ENCODE data around the gene CASP9. TPM values are rescaled to one million over a fixed set of nuclear protein-coding genes. Genes with fewer than 3 reads are reported as not detected.
A peak's percentile ranks its signal among the peaks of the same experiment; 100 is the strongest.

Gene CASP9
- total RNA-seq, 2 donors from 2014 or later = 11.4 to 14.8 TPM

GRCh38 chr1:15451014-15451722 lies 72.8 kb downstream of the CASP9 start:
- no peak overlapping the region for H3K4me3 Mint-ChIP-seq
- H3K27me3 Mint-ChIP-seq = peaks cover 30% of the 10 kb centered on the region
- no peaks in the 10 kb centered on the region for H3K9me3 ChIP-seq (ENCODE audit: control insufficient read depth, low read length, poor library complexity, severe bottlenecking)
- no peaks in the 10 kb centered on the region for H3K36me3 Mint-ChIP-seq (ENCODE audit: low read depth)
- no peak for ATAC-seq
- H3K27ac Mint-ChIP-seq = no peak overlapping the region
- no peak for DNase-seq
- no peaks in the 10 kb centered on the region for H3K4me1 Mint-ChIP-seq

GRCh38 chr1:15449567-15449966 lies 74.4 kb downstream of the CASP9 start:
- H3K27me3 Mint-ChIP-seq = peaks cover 25% of the 10 kb centered on the region
- no peak overlapping the region for H3K27ac Mint-ChIP-seq
- H3K36me3 Mint-ChIP-seq (ENCODE audit: low read depth) = no peaks in the 10 kb centered on the region
- H3K9me3 ChIP-seq (ENCODE audit: control insufficient read depth, low read length, poor library complexity, severe bottlenecking) = no peaks in the 10 kb centered on the region
- peaks cover 6% of the 10 kb centered on the region for H3K4me1 Mint-ChIP-seq
- H3K4me3 Mint-ChIP-seq = no peak overlapping the region
- ATAC-seq (no peak), DNase-seq (no peak)

GRCh38 chr1:15448877-15449462 lies 75.0 kb downstream of the CASP9 start:
- H3K9me3 ChIP-seq (ENCODE audit: control insufficient read depth, low read length, poor library complexity, severe bottlenecking) = no peaks in the 10 kb centered on the region
- Mint-ChIP-seq H3K36me3 (ENCODE audit: low read depth) (no peaks in the 10 kb centered on the region), H3K4me3 (no peak overlapping the region), H3K27me3 (peaks cover 25% of the 10 kb centered on the region), H3K4me1 (peaks cover 6% of the 10 kb centered on the region), H3K27ac (no peak overlapping the region)
- ATAC-seq (no peak), DNase-seq (no peak)

GRCh38 chr1:15446212-15446611 lies 77.8 kb downstream of the CASP9 start:
- H3K9me3 ChIP-seq (ENCODE audit: control insufficient read depth, low read length, poor library complexity, severe bottlenecking) = no peaks in the 10 kb centered on the region
- Mint-ChIP-seq H3K27ac (no peak overlapping the region), H3K4me3 (no peak overlapping the region), H3K36me3 (ENCODE audit: low read depth) (no peaks in the 10 kb centered on the region), H3K27me3 (peaks cover 29% of the 10 kb centered on the region), H3K4me1 (peaks cover 6% of the 10 kb centered on the region)
- DNase-seq (no peak), ATAC-seq (no peak)

GRCh38 chr1:15445390-15446122 lies 78.5 kb downstream of the CASP9 start:
- no peak for DNase-seq
- Mint-ChIP-seq H3K4me3 (peak overlapping the region; percentile 45), H3K4me1 (peaks cover 6% of the 10 kb centered on the region), H3K27me3 (peaks cover 29% of the 10 kb centered on the region), H3K27ac (no peak overlapping the region), H3K36me3 (ENCODE audit: low read depth) (no peaks in the 10 kb centered on the region)
- H3K9me3 ChIP-seq (ENCODE audit: control insufficient read depth, low read length, poor library complexity, severe bottlenecking) = no peaks in the 10 kb centered on the region
- ATAC-seq = no peak

- H3K4me3 Mint-ChIP-seq = peak overlapping the region; percentile 28
- no peak overlapping the region for H3K27ac Mint-ChIP-seq
- peaks cover 26% of the 10 kb centered on the region for H3K27me3 Mint-ChIP-seq
- no peak for DNase-seq
- ATAC-seq = no peak
- peaks cover 6% of the 10 kb centered on the region for H3K4me1 Mint-ChIP-seq
- H3K36me3 Mint-ChIP-seq (ENCODE audit: low read depth) = no peaks in the 10 kb centered on the region
- no peaks in the 10 kb centered on the region for H3K9me3 ChIP-seq (ENCODE audit: control insufficient read depth, low read length, poor library complexity, severe bottlenecking)
These were observed 79.3 kb downstream of the CASP9 start for GRCh38 chr1:15444468-15445389.

GRCh38 chr1:15443281-15443680 lies 80.7 kb downstream of the CASP9 start:
- DNase-seq (no peak), ATAC-seq (no peak)
- H3K27me3 Mint-ChIP-seq = peaks cover 20% of the 10 kb centered on the region
- H3K27ac Mint-ChIP-seq = no peak overlapping the region
- no peaks in the 10 kb centered on the region for H3K36me3 Mint-ChIP-seq (ENCODE audit: low read depth)
- peaks cover 6% of the 10 kb centered on the region for H3K4me1 Mint-ChIP-seq
- H3K9me3 ChIP-seq (ENCODE audit: control insufficient read depth, low read length, poor library complexity, severe bottlenecking) = no peaks in the 10 kb centered on the region
- no peak overlapping the region for H3K4me3 Mint-ChIP-seq

GRCh38 chr1:15442759-15443158 lies 81.3 kb downstream of the CASP9 start:
- DNase-seq (no peak), ATAC-seq (no peak)
- Mint-ChIP-seq H3K27me3 (peaks cover 20% of the 10 kb centered on the region), H3K36me3 (ENCODE audit: low read depth) (no peaks in the 10 kb centered on the region), H3K4me3 (peak overlapping the region; percentile 49), H3K27ac (no peak overlapping the region), H3K4me1 (peaks cover 6% of the 10 kb centered on the region)
- H3K9me3 ChIP-seq (ENCODE audit: control insufficient read depth, low read length, poor library complexity, severe bottlenecking) = no peaks in the 10 kb centered on the region

- Mint-ChIP-seq H3K27ac (no peak overlapping the region), H3K4me1 (peaks cover 6% of the 10 kb centered on the region), H3K36me3 (ENCODE audit: low read depth) (no peaks in the 10 kb centered on the region), H3K4me3 (peak overlapping the region; percentile 52), H3K27me3 (peaks cover 15% of the 10 kb centered on the region)
- H3K9me3 ChIP-seq (ENCODE audit: control insufficient read depth, low read length, poor library complexity, severe bottlenecking) = no peaks in the 10 kb centered on the region
- DNase-seq = no peak
- no peak for ATAC-seq
These were observed 81.9 kb downstream of the CASP9 start for GRCh38 chr1:15442119-15442518.

Other genes with a start within 250 kb of the CASP9 start
- 100 to 1,000 TPM; 135 to 197 TPM for gene EFHD2, start 114.3 kb downstream of the CASP9 start, total RNA-seq
- gene CTRC, start 85.8 kb downstream of the CASP9 start, total RNA-seq = 1 to 10 TPM; 2.7 to 2.9 TPM
- gene CELA2A, start 67.5 kb downstream of the CASP9 start, total RNA-seq = not detected
- gene CELA2B, start 48.1 kb downstream of the CASP9 start, total RNA-seq = not detected
- 10 to 100 TPM; 13.2 to 20.5 TPM for gene DNAJC16, start 2.6 kb upstream of the CASP9 start, total RNA-seq
- 1 to 10 TPM; 5.7 to 6.8 TPM for gene AGMAT, start 60.8 kb upstream of the CASP9 start, total RNA-seq
- 10 to 100 TPM; 27.5 to 31.1 TPM for gene DDI2, start 93.2 kb upstream of the CASP9 start, total RNA-seq
- 10 to 100 TPM; 54.8 to 72.8 TPM for gene PLEKHM2, start 160.1 kb upstream of the CASP9 start, total RNA-seq
- gene SLC25A34, start 212.0 kb upstream of the CASP9 start, total RNA-seq = 1 to 10 TPM; 1.5 to 1.9 TPM
- gene TMEM82, start 218.3 kb upstream of the CASP9 start, total RNA-seq = not detected
- under 1 TPM in 1 of 2 donors, not detected in 1; 0.21 TPM for gene FBLIM1, start 234.6 kb upstream of the CASP9 start, total RNA-seq

All from T-helper 17 cell (primary cell).